HG03378 (cell line): ENCODE results near the gene ADGB.

ENCODE experiments used
- ATAC-seq: cut with Tn5 transposase; IDR thresholded peaks from one replicate; pipeline ENCODE4 v1.9.1; 2021; ENCODE audit warnings: mild to moderate bottlenecking, moderate library complexity; ENCODE audit not compliant: unreplicated experiment

ADGB gene

DNA sequence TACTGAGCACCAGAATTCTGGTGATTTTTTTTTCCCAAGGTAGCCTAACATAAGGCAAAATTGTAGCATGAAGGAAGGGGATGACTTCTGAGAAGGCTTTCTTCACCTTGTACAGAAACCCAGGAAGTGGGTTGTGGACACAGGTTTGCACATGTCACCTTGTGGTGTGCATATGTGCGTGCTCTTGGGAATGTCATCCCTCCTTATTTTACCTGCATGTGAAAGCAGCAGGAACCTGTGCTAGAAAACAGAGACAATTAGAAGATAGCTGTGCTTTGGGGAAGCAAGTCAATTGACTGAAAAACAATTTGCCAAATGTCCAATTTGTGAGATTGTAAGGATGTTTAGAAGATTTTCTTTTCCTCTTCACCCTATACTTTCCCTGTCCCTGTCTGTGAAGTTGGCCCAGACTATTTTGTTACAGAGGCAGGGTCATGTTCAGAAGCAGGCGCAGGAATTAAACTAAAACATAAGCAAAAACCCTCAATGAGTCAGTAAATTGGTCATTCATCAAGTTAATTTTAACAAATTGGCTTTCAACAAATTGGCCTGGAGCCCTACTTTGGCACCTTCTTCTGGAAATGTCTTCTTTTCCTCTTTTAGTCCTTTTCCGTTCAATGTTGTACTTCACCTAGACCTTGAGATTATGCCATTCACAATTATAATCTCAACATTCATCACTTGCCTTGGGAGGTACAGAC, 261.2 kb downstream of the ADGB start:
- ATAC-seq = no peak

- no peak for ATAC-seq
These were observed 261.8 kb downstream of the ADGB start for GRCh38 chr6:146860583-146860982.

GRCh38 chr6:146861029-146861563, 262.3 kb downstream of the ADGB start:
- no peak for ATAC-seq

GRCh38 chr6:146861716-146862115, 262.9 kb downstream of the ADGB start:
- no peak for ATAC-seq

- no peak for ATAC-seq
These were observed 263.7 kb downstream of the ADGB start for GRCh38 chr6:146862508-146862919.

DNA sequence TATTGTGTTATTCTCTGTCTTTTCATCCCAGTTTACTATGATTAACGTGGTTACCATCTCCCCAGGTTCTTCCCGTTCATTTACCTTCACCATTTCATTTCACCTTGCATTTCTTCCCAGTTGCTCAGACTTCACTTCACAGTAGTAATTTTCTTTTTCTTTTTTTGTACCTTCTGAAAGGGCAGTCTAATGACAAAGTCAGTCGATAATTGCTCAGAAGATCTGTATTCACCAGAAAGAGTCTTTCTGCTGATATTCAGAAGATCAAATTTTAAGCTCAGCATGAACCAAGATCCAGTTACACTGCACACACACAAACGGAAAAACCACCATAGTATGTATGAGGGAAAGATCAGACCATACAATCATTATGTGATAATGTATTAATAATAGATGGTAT, 265.5 kb downstream of the ADGB start:
- ATAC-seq = no peak

DNA sequence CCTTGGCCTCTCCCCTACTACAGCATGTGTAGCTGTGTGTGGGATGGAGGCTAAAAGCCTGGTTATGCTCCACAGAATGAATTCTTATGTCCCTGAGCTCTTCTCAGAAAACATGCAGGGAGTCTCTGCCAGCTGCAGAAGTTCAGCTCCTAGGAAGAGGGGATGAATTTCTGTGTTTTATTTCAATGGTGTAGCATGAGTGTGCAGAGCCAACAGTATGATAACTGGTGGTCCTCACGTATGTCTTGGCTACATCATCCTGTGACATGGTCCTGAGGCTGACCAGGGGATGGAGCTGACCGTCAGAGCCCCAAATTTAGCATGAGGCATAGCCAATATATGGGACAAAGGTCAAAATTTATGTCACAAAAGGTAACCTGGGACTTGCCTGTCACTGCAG, 266.1 kb downstream of the ADGB start:
- ATAC-seq = no peak
